NT2/D1 (cell line): ENCODE measurements around the gene ANKRD18B.
"Not testable (repeated sequence)": the region's sequence is repeated elsewhere in the genome, so short reads cannot be mapped to it uniquely, and the experiment has no call there.

Experiments used
- SUZ12 ChIP-seq: IDR thresholded peaks from 2 replicates; pipeline ENCODE4 v1.6.1; 2011; ENCODE audit not compliant: insufficient read length, insufficient read depth; ENCODE audit errors: extremely low read depth
- ZNF274 ChIP-seq: IDR thresholded peaks from 2 replicates; pipeline ENCODE4 v1.6.1; 2011; ENCODE audit warnings: mild to moderate bottlenecking, low read depth, low read length

- not testable (repeated sequence) for TF ChIP-seq SUZ12, ZNF274
These were observed 43.7 kb downstream of the ANKRD18B start for GRCh38 chr9:33567776-33568175.
